Measurements from ENCODE around the gene TEX29. TPM values are rescaled to one million over a fixed set of nuclear protein-coding genes. Genes with fewer than 3 reads are reported as not detected.

Gene TEX29
- polyA plus RNA-seq, 1 of the 3 experiments (the other 2 are of a cell fraction) = 0.18 TPM

- ChIA-PET CTCF (no interaction called here), POLR2A (no interaction called here)
- Histone ChIP-seq H3K9me2 (no peaks in the 10 kb centered on the region), H3K9me3 (no peaks in the 10 kb centered on the region), H3K4me1 (ENCODE audit: control insufficient read depth in 1 of 2, insufficient read depth in 2 of 2, low read depth in 1 of 2, low read length in 1 of 2) (peaks cover under 1 to 19% of the 10 kb centered on the region in 2 experiments; a peak in 2 of 4 replicates), H3F3A (replicated peaks; ENCODE audit: insufficient read depth) (no peaks in the 10 kb centered on the region), H3K4me3 (ENCODE audit: low read depth in 2 of 2, low read length in 1 of 2) (no peak overlapping the region), H3K27me3 (ENCODE audit: insufficient read depth) (no peaks in the 10 kb centered on the region), H3K27ac (ENCODE audit: low read depth in 2 of 2, low read length in 1 of 2) (no peak overlapping the region; a peak in 1 of 4 replicates), H2AFZ (ENCODE audit: low read depth) (no peak overlapping the region), H3K4me2 (no peak overlapping the region), H3K79me2 (ENCODE audit: insufficient read depth) (0 out of 2 replicates have a peak, but pooled peaks cover 3% of the 10 kb centered on the region), H3K9ac (no peak overlapping the region), H3K36me3 (replicated peaks in 1 of 2; ENCODE audit: control insufficient read depth in 1 of 2, insufficient read depth in 2 of 2, low read length in 1 of 2) (peaks cover 4 to 88% of the 10 kb centered on the region in 2 experiments), H4K20me1 (ENCODE audit: insufficient read depth) (no peaks in the 10 kb centered on the region)
- WGBS (ENCODE audit: low lambda C conversion rate) = 95% methylated on average over 6 of the region's 7 CpGs
- TF ChIP-seq RFX5 (IDR thresholded peaks at IDR 0.05; ENCODE audit: low read length) (no peak), NFIC (IDR thresholded peaks at IDR 0.05; ENCODE audit: borderline replicate concordance) (no peak), USF2 (IDR thresholded peaks at IDR 0.05; ENCODE audit: borderline replicate concordance, low read depth, low read length) (no peak), MXI1 (IDR thresholded peaks at IDR 0.05; ENCODE audit: low read depth, low read length) (no peak)
- no peak for DNase-seq
Measured at GRCh38 chr13:111286749-111287148, 33.7 kb upstream of the TEX29 start.

GRCh38 chr13:111287201-111287600 is 33.2 kb upstream of the TEX29 start:
- H3K27ac ChIP-seq (ENCODE audit: low read depth in 2 of 2, low read length in 1 of 2) = no peak overlapping the region; a peak in 1 of 4 replicates
- 98% methylated on average over 8 of the region's 8 CpGs for WGBS (ENCODE audit: low lambda C conversion rate)
- 0 out of 2 replicates have a peak, but pooled peaks cover 3% of the 10 kb centered on the region for H3K79me2 ChIP-seq (ENCODE audit: insufficient read depth)
- no peaks in the 10 kb centered on the region for H3K27me3 ChIP-seq (ENCODE audit: insufficient read depth)
- POLR2A ChIA-PET = no interaction called here
- peaks cover 0 to 15% of the 10 kb centered on the region in 2 experiments; a peak in 1 of 4 replicates for H3K4me1 ChIP-seq (ENCODE audit: control insufficient read depth in 1 of 2, insufficient read depth in 2 of 2, low read depth in 1 of 2, low read length in 1 of 2)
- CTCF ChIA-PET = no interaction called here
- no peaks in the 10 kb centered on the region for H3F3A ChIP-seq (replicated peaks; ENCODE audit: insufficient read depth)
- no peak overlapping the region for H3K9ac ChIP-seq
- H2AFZ ChIP-seq (ENCODE audit: low read depth) = no peak overlapping the region
- no peak for DNase-seq
- no peaks in the 10 kb centered on the region for H4K20me1 ChIP-seq (ENCODE audit: insufficient read depth)
- H3K9me2 ChIP-seq = no peaks in the 10 kb centered on the region
- H3K9me3 ChIP-seq = no peaks in the 10 kb centered on the region
- peaks cover 4 to 88% of the 10 kb centered on the region in 2 experiments for H3K36me3 ChIP-seq (replicated peaks in 1 of 2; ENCODE audit: control insufficient read depth in 1 of 2, insufficient read depth in 2 of 2, low read length in 1 of 2)
- no peak overlapping the region for H3K4me3 ChIP-seq (ENCODE audit: low read depth in 2 of 2, low read length in 1 of 2)
- TF ChIP-seq TEAD4 (IDR thresholded peaks at IDR 0.05; ENCODE audit: borderline replicate concordance, insufficient read depth) = no peak
- no peak for TF ChIP-seq USF1 (IDR thresholded peaks at IDR 0.05; ENCODE audit: borderline replicate concordance, low read depth)
- no peak for TF ChIP-seq GABPA (IDR thresholded peaks at IDR 0.05; ENCODE audit: low read depth)
- TF ChIP-seq TAF1 (IDR thresholded peaks at IDR 0.05; ENCODE audit: borderline replicate concordance, low read depth, low read length) = no peak
- no peak for TF ChIP-seq RCOR1 (IDR thresholded peaks at IDR 0.05; ENCODE audit: low read length)
- no peak for TF ChIP-seq RFX5 (IDR thresholded peaks at IDR 0.05; ENCODE audit: low read length)
- no peak for TF ChIP-seq MAX (IDR thresholded peaks at IDR 0.05; ENCODE audit: low read depth)
- no peak for TF ChIP-seq ZBTB33 (IDR thresholded peaks at IDR 0.05; ENCODE audit: borderline replicate concordance, low read depth)
- TF ChIP-seq RXRA (IDR thresholded peaks at IDR 0.05; ENCODE audit: borderline replicate concordance, low read depth) = no peak
- no peak for TF ChIP-seq CHD2 (IDR thresholded peaks at IDR 0.05; ENCODE audit: low read length, partially characterized antibody)
- no peak for TF ChIP-seq EZH2phosphoT487 (IDR thresholded peaks at IDR 0.05; ENCODE audit: borderline replicate concordance, low read depth)
- no peak for TF ChIP-seq NRF1 (IDR thresholded peaks at IDR 0.05; ENCODE audit: low read depth, low read length)
- no peak for TF ChIP-seq USF2 (IDR thresholded peaks at IDR 0.05; ENCODE audit: borderline replicate concordance, low read depth, low read length)
- TF ChIP-seq SIN3A (IDR thresholded peaks at IDR 0.05; ENCODE audit: borderline replicate concordance, low read depth, low read length) = no peak
- no peak for TF ChIP-seq ELF1 (IDR thresholded peaks at IDR 0.05)
- TF ChIP-seq POLR2AphosphoS5 (IDR thresholded peaks at IDR 0.05; ENCODE audit: low read depth, low read length) = no peak
- TF ChIP-seq RAD21 (IDR thresholded peaks at IDR 0.05; ENCODE audit: low read length) = no peak
- TF ChIP-seq NFIC (IDR thresholded peaks at IDR 0.05; ENCODE audit: borderline replicate concordance) = no peak
- TF ChIP-seq TCF12 (IDR thresholded peaks at IDR 0.05) = no peak
- no peak overlapping the region for H3K4me2 ChIP-seq

All from SK-N-SH (cell line).